Mucosa of rectum (tissue), 2 donors: ENCODE data around the gene PRKG1.

Source experiments
- H3K27ac ChIP-seq, 2 donors: one replicate each; pipeline ENCODE4 v1.7.0; 2013; ENCODE audit warnings: inconsistent platforms in 2 of 2, low read depth in 2 of 2, low read length in 2 of 2
- H3K27me3 ChIP-seq, 2 donors: one replicate each; pipeline ENCODE4 v1.7.0; 2013; ENCODE audit warnings: low read length in 2 of 2; ENCODE audit not compliant: control insufficient read depth in 2 of 2, insufficient read depth in 2 of 2
- H3K36me3 ChIP-seq, 2 donors: one replicate each; pipeline ENCODE4 v1.7.0; 2013; ENCODE audit warnings: low read length in 2 of 2; ENCODE audit not compliant: control insufficient read depth in 2 of 2, insufficient read depth in 2 of 2
- H3K4me1 ChIP-seq, 2 donors: one replicate each; pipeline ENCODE4 v1.7.0; 2013; ENCODE audit warnings: low read length in 2 of 2, mild to moderate bottlenecking in 1 of 2; ENCODE audit not compliant: control insufficient read depth in 2 of 2, insufficient read depth in 2 of 2
- H3K4me3 ChIP-seq, 2 donors: one replicate each; pipeline ENCODE4 v1.7.0; 2013; ENCODE audit warnings: low read length in 2 of 2
- H3K9ac ChIP-seq, 2 donors: one replicate each; pipeline ENCODE4 v1.7.0; 2013; ENCODE audit warnings: low read length in 2 of 2, low read depth in 1 of 2, mild to moderate bottlenecking in 1 of 2
- H3K9me3 ChIP-seq, 2 donors: one replicate each; pipeline ENCODE4 v1.7.0; 2013; ENCODE audit warnings: low read length in 2 of 2; ENCODE audit not compliant: control insufficient read depth in 2 of 2
- donor health status: healthy.
- donor health status: Normal muscosa, but diverticular disease.

The PRKG1 gene

DNA sequence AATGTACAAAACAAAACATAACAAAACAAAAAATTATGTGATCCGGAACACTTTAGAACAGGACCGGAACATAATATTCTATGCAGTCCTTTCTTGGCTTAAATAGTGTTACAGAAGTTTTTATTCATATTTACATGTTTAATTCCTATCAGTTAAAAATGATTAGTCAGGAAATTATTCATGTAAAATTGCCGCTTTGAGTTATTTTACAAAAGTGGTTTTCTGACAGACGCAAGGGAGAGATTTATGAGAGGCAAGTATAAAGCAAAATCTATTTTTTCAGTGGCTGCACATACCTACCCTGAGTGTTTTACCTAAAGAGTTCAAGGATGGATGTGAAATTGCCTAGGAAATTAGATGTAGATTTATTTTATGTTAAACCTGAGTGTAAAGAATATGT is 1009.1 kb downstream of the PRKG1 start:
- Histone ChIP-seq H3K36me3 (no peaks in the 10 kb centered on the region), H3K4me3 (no peak overlapping the region), H3K4me1 (no peaks in the 10 kb centered on the region), H3K27ac (no peak overlapping the region), H3K27me3 (no peaks in the 10 kb centered on the region), H3K9me3 (no peaks in the 10 kb centered on the region), H3K9ac (no peak overlapping the region)

DNA sequence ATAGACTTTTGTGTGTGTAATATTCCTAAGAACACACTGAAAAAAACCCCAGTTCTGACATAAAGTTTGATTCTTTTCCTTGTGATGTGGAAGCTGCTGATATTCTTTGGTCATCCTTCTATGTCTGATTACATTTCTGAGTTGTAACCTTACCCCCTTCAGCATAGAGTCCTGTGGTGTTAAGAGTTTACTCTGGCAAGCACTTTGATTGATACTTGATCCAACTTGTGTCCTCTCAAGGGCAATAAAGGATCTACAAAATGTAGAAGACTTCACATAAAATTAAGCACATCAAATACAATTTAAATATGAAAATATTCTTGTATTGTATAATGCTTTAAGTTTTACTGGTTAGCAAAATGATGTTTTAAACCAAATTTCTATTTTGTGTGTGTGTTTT is 1018.1 kb downstream of the PRKG1 start:
- Histone ChIP-seq H3K4me3 (no peak overlapping the region), H3K9ac (no peak overlapping the region)

DNA sequence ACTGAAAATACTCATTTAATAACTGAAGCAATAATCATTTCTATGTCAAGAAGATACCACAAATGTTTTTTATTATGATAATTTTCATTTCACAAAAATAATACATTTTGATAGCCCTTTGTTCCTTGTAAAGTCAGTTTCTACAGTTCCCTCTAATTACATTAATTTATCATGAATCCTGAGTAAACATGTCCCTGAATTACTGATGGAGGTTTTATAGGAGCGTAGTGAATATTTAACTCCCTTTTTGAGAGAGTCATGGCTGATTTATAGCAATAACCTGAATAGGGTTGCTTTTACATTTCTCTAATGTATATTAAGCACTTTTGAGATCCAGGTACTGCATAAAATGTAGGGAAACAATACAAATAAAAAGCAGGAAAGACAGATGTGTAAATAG is 1023.8 kb downstream of the PRKG1 start:
- no peaks in the 10 kb centered on the region for H3K9me3 ChIP-seq
- no peak overlapping the region for H3K9ac ChIP-seq
- no peaks in the 10 kb centered on the region for H3K4me1 ChIP-seq
- no peak overlapping the region for H3K27ac ChIP-seq
- no peaks in the 10 kb centered on the region for H3K36me3 ChIP-seq
- no peaks in the 10 kb centered on the region for H3K27me3 ChIP-seq
- H3K4me3 ChIP-seq, result no peak overlapping the region

More for the DNA sequence above, 1018.1 kb downstream of the PRKG1 start:
- Histone ChIP-seq H3K4me1 (no peaks in the 10 kb centered on the region), H3K27me3 (no peaks in the 10 kb centered on the region), H3K27ac (no peak overlapping the region), H3K9me3 (no peaks in the 10 kb centered on the region), H3K36me3 (no peaks in the 10 kb centered on the region)

DNA sequence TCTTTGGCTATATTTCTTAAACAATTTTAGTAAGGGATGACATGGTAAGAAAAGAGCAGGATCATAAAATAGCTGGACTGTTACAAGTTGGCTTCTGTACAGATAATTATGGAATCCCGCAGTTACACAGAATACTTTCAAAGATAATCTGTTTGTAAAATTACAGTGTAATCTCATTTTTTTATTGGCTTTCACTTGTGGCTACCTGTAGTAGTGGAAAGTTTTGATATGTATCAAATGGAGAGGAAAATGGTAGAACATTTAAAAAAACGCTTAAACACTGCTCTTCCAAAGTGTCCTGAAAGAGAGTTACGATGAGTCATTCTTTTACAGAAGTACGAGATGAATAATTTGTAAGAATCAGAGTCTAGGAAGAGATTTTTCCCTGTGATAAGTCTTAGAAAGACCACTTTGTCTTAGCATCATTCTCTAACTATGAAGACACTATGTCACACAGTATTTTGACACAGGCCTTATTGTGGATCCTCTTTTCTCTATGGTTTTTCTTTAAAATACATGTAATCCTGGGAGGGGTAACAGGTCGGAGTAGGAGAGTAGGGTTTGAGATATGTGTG is 1024.8 kb downstream of the PRKG1 start:
- no peak overlapping the region for H3K9ac ChIP-seq
- no peaks in the 10 kb centered on the region for H3K27me3 ChIP-seq
- no peak overlapping the region for H3K27ac ChIP-seq
- H3K36me3 ChIP-seq, result no peaks in the 10 kb centered on the region
- no peaks in the 10 kb centered on the region for H3K9me3 ChIP-seq
- no peak overlapping the region for H3K4me3 ChIP-seq
- no peaks in the 10 kb centered on the region for H3K4me1 ChIP-seq

DNA sequence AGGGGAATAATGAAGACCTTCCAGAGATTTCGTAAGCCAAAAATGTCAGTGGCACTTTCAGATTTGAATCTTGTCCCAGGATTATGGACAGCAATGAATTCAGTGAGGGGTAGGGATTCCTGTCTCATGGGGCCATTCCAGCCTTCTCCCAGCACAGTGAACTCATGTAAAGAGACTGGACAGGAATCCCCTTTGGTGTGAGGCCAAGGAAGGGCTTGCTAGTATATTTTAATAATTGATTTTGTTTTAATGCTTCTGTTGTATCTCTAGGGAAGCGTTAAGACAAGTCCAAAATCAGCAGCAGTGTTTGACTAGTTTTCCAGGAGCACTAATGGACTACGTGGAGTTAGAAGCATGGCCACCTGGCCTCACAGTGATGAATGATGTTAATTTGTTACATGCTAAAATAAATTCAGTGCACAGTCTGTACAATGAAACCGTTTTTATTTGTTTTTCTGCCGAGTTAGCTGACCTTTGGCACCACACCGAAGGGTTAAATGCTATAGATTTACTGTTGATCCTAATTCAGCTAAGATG is 1025.8 kb downstream of the PRKG1 start:
- no peak overlapping the region for H3K9ac ChIP-seq
- no peaks in the 10 kb centered on the region for H3K36me3 ChIP-seq
- no peaks in the 10 kb centered on the region for H3K9me3 ChIP-seq
- H3K27me3 ChIP-seq, result no peaks in the 10 kb centered on the region
- no peak overlapping the region for H3K4me3 ChIP-seq
- no peak overlapping the region for H3K27ac ChIP-seq
- H3K4me1 ChIP-seq, result no peaks in the 10 kb centered on the region

DNA sequence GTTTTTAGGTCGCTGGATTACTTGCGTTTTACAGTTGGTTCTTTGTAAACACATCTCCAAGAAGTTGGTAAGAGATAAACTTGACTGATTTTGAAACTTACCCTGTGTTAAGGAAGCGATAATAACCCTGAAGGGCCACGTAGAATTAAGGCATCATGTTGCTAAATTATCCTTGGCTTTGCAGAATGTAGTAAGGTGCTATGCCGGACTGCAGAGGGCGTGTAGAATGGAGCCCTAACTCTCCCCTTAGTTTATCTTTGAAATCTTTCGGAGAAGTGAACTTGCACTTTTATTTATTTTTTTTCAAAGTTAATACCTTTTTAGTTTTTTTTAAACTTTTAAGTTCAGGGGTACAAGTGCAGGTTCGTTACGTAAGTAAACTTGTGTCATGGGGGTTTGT is 1031.0 kb downstream of the PRKG1 start:
- H3K4me3 ChIP-seq, result no peak overlapping the region
- H3K27ac ChIP-seq, result no peak overlapping the region
- no peaks in the 10 kb centered on the region for H3K36me3 ChIP-seq
- H3K9me3 ChIP-seq, result no peaks in the 10 kb centered on the region
- H3K27me3 ChIP-seq, result no peaks in the 10 kb centered on the region
- H3K9ac ChIP-seq, result no peak overlapping the region
- no peaks in the 10 kb centered on the region for H3K4me1 ChIP-seq

DNA sequence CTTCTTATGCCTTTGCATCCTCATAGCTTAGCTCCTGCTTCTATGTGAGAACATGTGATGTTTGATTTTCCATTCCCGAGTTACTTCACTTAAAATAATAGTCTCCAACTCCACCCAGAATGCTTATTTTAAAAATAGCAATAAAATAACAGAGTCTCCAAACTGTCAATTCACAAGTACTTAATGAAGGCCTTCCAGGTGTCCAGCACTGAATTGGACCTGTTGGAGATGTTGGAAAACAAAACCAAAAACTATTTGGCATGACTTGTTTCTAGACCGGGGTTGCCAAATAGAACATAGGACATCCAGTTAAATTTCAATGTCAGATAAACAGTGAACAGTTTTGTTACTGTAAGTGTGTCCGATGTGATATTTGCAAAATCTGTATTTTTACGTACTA is 1031.7 kb downstream of the PRKG1 start:
- Histone ChIP-seq H3K9ac (no peak overlapping the region), H3K4me3 (no peak overlapping the region), H3K9me3 (no peaks in the 10 kb centered on the region), H3K27ac (no peak overlapping the region), H3K27me3 (no peaks in the 10 kb centered on the region), H3K4me1 (no peaks in the 10 kb centered on the region), H3K36me3 (no peaks in the 10 kb centered on the region)

DNA sequence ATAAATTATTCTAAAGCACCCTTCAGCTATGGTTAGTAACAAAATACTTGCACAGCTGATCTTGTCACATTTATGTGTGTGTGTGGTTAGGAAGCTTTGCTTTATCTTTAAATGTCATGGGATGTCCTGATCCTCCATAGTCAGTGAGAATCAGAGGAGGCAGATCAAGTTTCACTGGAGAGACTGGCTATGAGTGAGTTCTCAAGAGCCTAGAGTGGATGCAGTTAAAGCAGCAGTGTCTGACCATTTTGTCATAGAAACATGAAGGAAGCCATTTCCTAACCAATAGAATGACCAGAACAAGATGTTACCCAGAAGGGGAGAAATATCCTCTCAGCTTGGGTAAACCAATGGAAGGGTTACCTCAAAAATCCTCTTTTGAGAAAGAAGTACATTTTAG is 1032.6 kb downstream of the PRKG1 start:
- no peak overlapping the region for H3K4me3 ChIP-seq
- H3K9ac ChIP-seq, result no peak overlapping the region
- H3K27me3 ChIP-seq, result no peaks in the 10 kb centered on the region
- H3K4me1 ChIP-seq, result no peaks in the 10 kb centered on the region
- no peaks in the 10 kb centered on the region for H3K36me3 ChIP-seq
- H3K9me3 ChIP-seq, result no peaks in the 10 kb centered on the region
- H3K27ac ChIP-seq, result no peak overlapping the region

DNA sequence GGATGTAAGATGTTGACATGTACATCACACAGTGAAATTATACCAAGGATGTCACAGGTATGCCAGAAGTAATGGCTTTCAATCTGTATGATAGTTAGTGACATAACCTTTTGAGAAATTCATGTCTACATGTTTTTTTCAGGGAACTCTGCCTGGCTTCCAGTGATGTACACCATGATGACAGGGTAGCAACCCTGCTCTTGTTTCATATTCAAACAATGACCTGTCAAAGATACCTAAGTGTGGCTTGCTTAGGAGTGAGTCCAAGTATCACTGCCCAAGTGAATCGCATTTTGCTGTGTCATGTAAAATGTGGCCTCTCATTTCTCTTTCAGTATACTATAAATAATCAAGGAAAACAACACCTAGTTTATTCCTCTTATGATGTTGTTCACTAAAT is 1033.9 kb downstream of the PRKG1 start:
- no peak overlapping the region for H3K9ac ChIP-seq

DNA sequence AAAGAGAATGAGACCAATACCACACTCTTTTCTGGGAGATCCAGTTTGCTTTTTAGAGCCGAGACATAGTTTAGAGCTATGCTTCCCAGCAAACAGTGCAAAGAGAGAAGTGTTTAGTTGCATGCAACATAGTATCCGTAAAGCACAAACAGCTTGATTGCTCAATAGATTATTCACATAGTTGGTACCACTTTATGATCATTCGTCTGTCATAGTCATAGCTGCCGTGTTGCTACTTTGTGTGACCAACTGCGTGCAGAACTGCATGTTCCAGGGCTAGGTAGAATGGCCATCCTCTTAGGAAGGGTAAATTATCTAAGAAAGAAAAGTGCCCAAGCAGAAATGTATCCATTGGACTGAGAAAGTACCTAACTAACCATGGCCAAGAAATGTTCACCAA is 1036.3 kb downstream of the PRKG1 start:
- H3K27ac ChIP-seq, result no peak overlapping the region
- H3K4me3 ChIP-seq, result no peak overlapping the region
- no peaks in the 10 kb centered on the region for H3K9me3 ChIP-seq
- no peaks in the 10 kb centered on the region for H3K4me1 ChIP-seq
- no peaks in the 10 kb centered on the region for H3K27me3 ChIP-seq
- H3K36me3 ChIP-seq, result no peaks in the 10 kb centered on the region
- no peak overlapping the region for H3K9ac ChIP-seq

More for the DNA sequence above, 1033.9 kb downstream of the PRKG1 start:
- Histone ChIP-seq H3K36me3 (no peaks in the 10 kb centered on the region), H3K27me3 (no peaks in the 10 kb centered on the region), H3K4me3 (no peak overlapping the region), H3K4me1 (no peaks in the 10 kb centered on the region), H3K27ac (no peak overlapping the region), H3K9me3 (no peaks in the 10 kb centered on the region)
